Cardiac fibroblast (primary cell): ENCODE results near the gene CCK.

Experiments
- DNase-seq, 2 donors: peaks; one replicate each; pipeline versions ENCODE4 v3.0.0 to v3.0.0-alpha.2; 2010; ENCODE audit warnings: low read depth in 2 of 2
- H3K4me3 ChIP-seq, 2 donors: replicated peaks in 1 of 2; 1 replicate in 1 of 2; 2 replicates in 1 of 2; pipeline ENCODE4 v1.5.1; 2011; ENCODE audit warnings: low read depth in 2 of 2, low read length in 2 of 2, mild to moderate bottlenecking in 2 of 2, moderate library complexity in 1 of 2
- TF ChIP-seq, protein P1 (sequence below): IDR thresholded peaks from one replicate; pipeline ENCODE4 v1.5.1; 2011; ENCODE audit warnings: low read depth, mild to moderate bottlenecking, low read length, inconsistent platforms

The CCK gene

DNA sequence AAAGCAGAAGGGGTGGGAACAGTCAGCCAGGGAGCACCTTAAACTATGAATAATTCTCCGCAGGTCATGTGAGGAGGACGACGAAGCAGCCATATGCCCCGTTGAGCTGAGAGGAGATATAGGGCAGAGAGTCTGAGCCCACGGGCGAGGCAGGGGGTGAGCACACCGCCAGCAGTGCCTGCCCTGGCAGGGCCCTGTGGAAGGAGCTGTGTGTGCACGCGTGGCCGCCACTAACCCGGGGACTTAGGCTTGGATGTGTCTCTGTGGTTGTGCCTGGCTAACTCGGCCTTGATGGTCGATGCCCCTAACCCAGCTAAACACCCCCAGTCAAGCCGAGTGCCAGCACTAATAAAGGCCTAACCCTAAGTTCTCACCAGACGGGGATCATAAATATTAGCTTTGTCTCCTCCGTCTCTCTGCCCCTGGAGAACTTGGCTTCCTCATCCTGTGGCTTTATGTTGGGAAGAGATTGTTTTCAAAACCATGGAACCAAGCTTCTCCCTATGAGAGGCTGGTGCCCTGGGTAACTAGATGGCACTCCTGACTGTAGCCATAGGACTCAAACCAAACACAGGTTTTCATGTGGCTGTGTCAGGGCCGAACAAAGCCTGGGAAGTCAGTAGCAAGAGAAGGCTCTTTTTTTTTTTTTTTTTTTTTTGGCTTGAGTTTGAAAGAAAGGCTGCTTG lies 45.4 kb downstream of the CCK start:
- TF ChIP-seq, protein P1, sequence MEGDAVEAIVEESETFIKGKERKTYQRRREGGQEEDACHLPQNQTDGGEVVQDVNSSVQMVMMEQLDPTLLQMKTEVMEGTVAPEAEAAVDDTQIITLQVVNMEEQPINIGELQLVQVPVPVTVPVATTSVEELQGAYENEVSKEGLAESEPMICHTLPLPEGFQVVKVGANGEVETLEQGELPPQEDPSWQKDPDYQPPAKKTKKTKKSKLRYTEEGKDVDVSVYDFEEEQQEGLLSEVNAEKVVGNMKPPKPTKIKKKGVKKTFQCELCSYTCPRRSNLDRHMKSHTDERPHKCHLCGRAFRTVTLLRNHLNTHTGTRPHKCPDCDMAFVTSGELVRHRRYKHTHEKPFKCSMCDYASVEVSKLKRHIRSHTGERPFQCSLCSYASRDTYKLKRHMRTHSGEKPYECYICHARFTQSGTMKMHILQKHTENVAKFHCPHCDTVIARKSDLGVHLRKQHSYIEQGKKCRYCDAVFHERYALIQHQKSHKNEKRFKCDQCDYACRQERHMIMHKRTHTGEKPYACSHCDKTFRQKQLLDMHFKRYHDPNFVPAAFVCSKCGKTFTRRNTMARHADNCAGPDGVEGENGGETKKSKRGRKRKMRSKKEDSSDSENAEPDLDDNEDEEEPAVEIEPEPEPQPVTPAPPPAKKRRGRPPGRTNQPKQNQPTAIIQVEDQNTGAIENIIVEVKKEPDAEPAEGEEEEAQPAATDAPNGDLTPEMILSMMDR: no peak
- no peak for DNase-seq
- H3K4me3 ChIP-seq: no peak overlapping the region

DNA sequence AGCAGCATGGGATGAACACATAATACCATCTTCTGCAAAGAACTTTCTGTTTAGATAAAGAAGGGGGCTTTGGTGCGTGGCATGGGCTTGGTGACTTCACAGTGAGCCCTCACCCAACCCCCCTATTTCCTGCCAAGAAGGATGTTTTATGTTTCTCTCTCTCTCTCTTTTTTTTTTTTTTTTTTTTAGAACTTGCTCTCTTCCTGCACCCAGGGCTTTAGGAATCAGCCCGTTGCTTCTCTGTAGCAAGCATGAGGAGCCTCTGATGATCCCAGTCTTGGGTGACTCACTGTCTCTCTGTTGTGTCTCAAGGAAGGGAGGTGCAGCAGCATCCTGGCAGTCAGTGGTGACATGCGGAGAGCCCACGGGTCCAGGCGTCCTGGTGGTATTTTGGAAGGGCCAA lies 49.1 kb downstream of the CCK start:
- peak in 1 of 2 donors; percentile 77 for DNase-seq
- no peak overlapping the region for H3K4me3 ChIP-seq
- TF ChIP-seq, protein P1: no peak

DNA sequence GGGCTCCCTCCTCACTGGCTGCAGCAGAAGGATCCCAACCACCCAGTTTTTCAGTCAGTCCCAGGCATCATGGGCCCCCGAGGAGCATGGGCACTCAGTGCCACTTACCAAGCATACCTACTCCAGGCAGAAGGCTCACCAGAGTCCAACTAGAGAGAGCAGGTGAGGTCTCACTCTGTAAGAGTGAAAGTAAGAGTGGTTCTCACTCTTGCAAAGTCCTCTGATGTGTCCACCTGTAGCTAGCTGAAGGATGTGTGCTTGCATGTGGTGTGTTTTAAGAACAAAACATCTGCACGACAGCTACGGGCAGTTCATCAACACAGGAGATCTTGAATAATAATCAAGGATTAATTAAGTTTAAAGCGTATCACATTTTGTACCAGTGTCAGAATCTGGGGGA lies 49.7 kb downstream of the CCK start:
- no peak overlapping the region for H3K4me3 ChIP-seq
- TF ChIP-seq, protein P1: no peak
- no peak for DNase-seq

DNA sequence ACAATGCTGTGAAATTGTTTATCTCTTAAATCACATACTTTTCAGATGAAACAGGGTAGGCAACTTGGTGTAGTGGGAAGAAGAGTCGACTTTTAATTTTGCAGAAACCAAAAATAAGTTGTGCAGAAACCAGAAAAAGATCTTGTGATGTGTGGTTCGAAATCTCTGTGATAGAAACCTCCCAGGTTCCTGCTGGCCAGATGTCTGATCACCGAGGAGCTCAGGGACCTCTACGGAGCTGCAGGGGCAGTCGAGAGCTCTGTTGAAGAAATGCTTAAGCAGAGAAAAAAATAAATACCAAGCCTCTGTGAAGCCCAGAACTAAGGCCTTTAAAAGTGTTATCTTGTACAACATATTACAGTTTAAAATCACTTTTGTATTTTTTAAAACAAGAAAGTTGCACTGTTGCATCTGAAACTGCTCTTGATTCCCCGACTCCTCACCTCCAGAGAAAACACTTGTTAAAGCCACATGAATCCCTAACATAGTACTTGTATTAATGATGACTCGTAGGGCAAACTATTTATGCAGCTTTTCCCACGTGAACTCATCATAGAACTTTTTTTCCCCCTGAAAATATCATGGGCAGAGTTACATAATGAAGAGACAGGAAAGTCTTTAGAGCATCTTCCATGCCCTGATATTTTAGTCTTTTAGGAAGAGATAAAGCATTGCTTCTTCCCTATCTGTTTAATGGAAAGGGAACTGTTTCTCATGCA lies 51.3 kb downstream of the CCK start:
- peak in 1 of 2 donors; percentile 56 for DNase-seq
- H3K4me3 ChIP-seq: no peak overlapping the region
- TF ChIP-seq, protein P1: no peak

DNA sequence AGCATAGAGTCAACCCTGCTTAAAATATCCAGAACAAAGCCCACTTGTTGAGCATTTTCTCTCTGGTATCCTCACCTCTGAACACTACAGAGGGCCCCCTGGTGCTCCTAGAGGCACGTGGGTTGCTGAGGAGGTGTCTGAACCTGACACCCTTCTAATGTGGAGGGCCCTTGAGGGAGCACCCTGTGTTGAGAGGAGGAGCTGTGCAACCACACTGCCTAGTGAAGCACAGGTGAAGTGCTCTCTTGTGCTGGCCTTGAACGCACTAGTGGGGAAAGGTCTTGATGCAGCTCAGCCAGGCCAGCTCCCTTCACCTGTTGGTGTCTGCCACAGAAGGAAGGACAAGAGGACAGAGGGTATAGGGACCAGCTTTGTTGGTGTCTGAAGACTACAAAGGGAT lies 51.9 kb downstream of the CCK start:
- no peak overlapping the region for H3K4me3 ChIP-seq
- TF ChIP-seq, protein P1: no peak
- DNase-seq: no peak

DNA sequence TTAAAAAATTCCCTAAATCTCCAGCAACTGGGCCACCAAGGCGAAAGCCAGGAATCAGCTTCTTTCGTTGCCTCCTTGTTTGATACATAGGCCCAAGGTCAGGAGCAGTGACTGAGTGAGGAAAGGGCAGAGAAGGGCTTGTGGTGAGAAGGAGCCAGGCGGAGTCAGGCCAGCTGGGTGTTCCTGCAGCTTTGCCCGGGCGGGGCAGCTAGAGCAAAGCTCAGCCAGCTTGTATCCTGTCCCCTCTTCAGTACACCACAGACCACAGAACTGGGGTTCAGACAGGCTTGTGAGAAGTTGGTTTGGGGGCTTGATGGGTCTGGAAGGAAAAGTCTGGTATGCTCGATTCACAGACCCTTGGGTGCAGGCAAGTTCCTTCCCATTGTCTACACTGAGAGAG lies 52.6 kb downstream of the CCK start:
- TF ChIP-seq, protein P1: no peak
- no peak for DNase-seq

More for the DNA sequence above, 52.6 kb downstream of the CCK start:
- no peak overlapping the region for H3K4me3 ChIP-seq
